ENCODE measurements around the gene LIN37.
"Not testable (repeated sequence)": the region's sequence is repeated elsewhere in the genome, so short reads cannot be mapped to it uniquely, and the experiment has no call there.

The LIN37 gene

GRCh38 chr19:35767288-35768081, 19.1 kb downstream of the LIN37 start:
- DNase-seq (ENCODE audit: low read depth, low spot score): no peak
- no peak overlapping the region for H3K27ac ChIP-seq

- no peak for DNase-seq (ENCODE audit: low read depth, low spot score)
- H3K27ac ChIP-seq: no peak overlapping the region
Measured at GRCh38 chr19:35768082-35768421, 19.7 kb downstream of the LIN37 start.

- not testable (repeated sequence) for H3K27ac ChIP-seq; DNase-seq (ENCODE audit: low read depth, low spot score)
Measured at GRCh38 chr19:35772362-35772761, 24.0 kb downstream of the LIN37 start.

GRCh38 chr19:35773020-35773806, 24.8 kb downstream of the LIN37 start:
- DNase-seq (ENCODE audit: low read depth, low spot score): peak; percentile 34

GRCh38 chr19:35774274-35775045, 26.1 kb downstream of the LIN37 start:
- DNase-seq (ENCODE audit: low read depth, low spot score): no peak
- H3K27ac ChIP-seq: no peak overlapping the region

More at GRCh38 chr19:35773020-35773806, 24.8 kb downstream of the LIN37 start:
- H3K27ac ChIP-seq: no peak overlapping the region

- no peak for DNase-seq (ENCODE audit: low read depth, low spot score)
- H3K27ac ChIP-seq: no peak overlapping the region
Measured at GRCh38 chr19:35775046-35775297, 26.6 kb downstream of the LIN37 start.

GRCh38 chr19:35775298-35776101, 27.1 kb downstream of the LIN37 start, which contains the start of gene ARHGAP33:
TSS of gene ARHGAP33 (plus strand) at chr19:35775564. CDS start at chr19:35775659, 95 bp downstream.
- no peak within 1 kb of the TSS for H3K27ac ChIP-seq
- peak; percentile 57 for DNase-seq (ENCODE audit: low read depth, low spot score)

GRCh38 chr19:35776102-35776788, 27.9 kb downstream of the LIN37 start:
- DNase-seq (ENCODE audit: low read depth, low spot score): no peak
- H3K27ac ChIP-seq: no peak overlapping the region

GRCh38 chr19:35777086-35777841, 28.9 kb downstream of the LIN37 start:
- DNase-seq (ENCODE audit: low read depth, low spot score): no peak
- no peak overlapping the region for H3K27ac ChIP-seq

GRCh38 chr19:35777961-35778360, 29.6 kb downstream of the LIN37 start:
- no peak overlapping the region for H3K27ac ChIP-seq
- DNase-seq (ENCODE audit: low read depth, low spot score): no peak

GRCh38 chr19:35779033-35779432, 30.7 kb downstream of the LIN37 start:
- DNase-seq (ENCODE audit: low read depth, low spot score): no peak
- no peak overlapping the region for H3K27ac ChIP-seq

- H3K27ac ChIP-seq: no peak overlapping the region
- DNase-seq (ENCODE audit: low read depth, low spot score): no peak
Measured at GRCh38 chr19:35780058-35780457, 31.7 kb downstream of the LIN37 start.

- no peak overlapping the region for H3K27ac ChIP-seq
- no peak for DNase-seq (ENCODE audit: low read depth, low spot score)
Measured at GRCh38 chr19:35780717-35781116, 32.3 kb downstream of the LIN37 start.

GRCh38 chr19:35781650-35782049, 33.3 kb downstream of the LIN37 start:
- H3K27ac ChIP-seq: no peak overlapping the region
- DNase-seq (ENCODE audit: low read depth, low spot score): no peak

GRCh38 chr19:35782589-35782988, 34.2 kb downstream of the LIN37 start:
- no peak overlapping the region for H3K27ac ChIP-seq
- DNase-seq (ENCODE audit: low read depth, low spot score): no peak

GRCh38 chr19:35783469-35784434, 35.4 kb downstream of the LIN37 start:
- no peak for DNase-seq (ENCODE audit: low read depth, low spot score)
- no peak overlapping the region for H3K27ac ChIP-seq

- no peak overlapping the region for H3K27ac ChIP-seq
- DNase-seq (ENCODE audit: low read depth, low spot score): no peak
Measured at GRCh38 chr19:35784503-35785338, 36.3 kb downstream of the LIN37 start.

Measured in epithelial cell of prostate (primary cell).